WERI-Rb-1 (cell line): ENCODE measurements around the gene ABCD1.
"Not testable (repeated sequence)": the region's sequence is repeated elsewhere in the genome, so short reads cannot be mapped to it uniquely, and the experiment has no call there.

Experiments used
- DNase-seq: peaks from one replicate; pipeline ENCODE4 v3.0.0-alpha.2; 2020
- H3K27ac ChIP-seq: fragments of 250-450 bp; sonication (Bioruptor Pico); 2 replicates; pipeline ENCODE4 v1.5.1; 2020; ENCODE audit warnings: mild to moderate bottlenecking, moderate library complexity
- H3K27me3 ChIP-seq: fragments of 250-450 bp; sonication (Bioruptor Pico); 2 replicates; pipeline ENCODE4 v1.5.1; 2021; ENCODE audit warnings: mild to moderate bottlenecking, low read depth, moderate library complexity; ENCODE audit not compliant: insufficient read depth, severe bottlenecking
- H3K36me3 ChIP-seq: fragments of 250-450 bp; sonication (Bioruptor Pico); 2 replicates; pipeline ENCODE4 v1.5.1; 2020; ENCODE audit warnings: mild to moderate bottlenecking, moderate library complexity
- H3K4me3 ChIP-seq: 2 replicates; pipeline ENCODE4 v1.5.1; 2011; ENCODE audit warnings: low read depth, mild to moderate bottlenecking, control low read depth, low read length
- H3K9me3 ChIP-seq: fragments of 250-450 bp; sonication (Bioruptor Pico); 2 replicates; pipeline ENCODE4 v1.5.1; 2021; ENCODE audit warnings: mild to moderate bottlenecking, moderate library complexity; ENCODE audit not compliant: severe bottlenecking
- CTCF ChIP-seq: IDR thresholded peaks from 2 replicates; pipeline ENCODE4 v1.5.1; 2011; ENCODE audit warnings: low read depth, mild to moderate bottlenecking, control low read depth, inconsistent platforms, low read length

Gene ABCD1

GRCh38 chrX:153688911-153689590 lies 35.6 kb upstream of the ABCD1 start:
- Histone ChIP-seq H3K27me3 (peaks cover 8% of the 10 kb centered on the region), H3K27ac (peak overlapping the region; percentile 69), H3K4me3 (peak overlapping the region; percentile 53), H3K36me3 (peaks cover 42% of the 10 kb centered on the region), H3K9me3 (no peaks in the 10 kb centered on the region)
- no peak for DNase-seq
- TF ChIP-seq CTCF = no peak

DNA sequence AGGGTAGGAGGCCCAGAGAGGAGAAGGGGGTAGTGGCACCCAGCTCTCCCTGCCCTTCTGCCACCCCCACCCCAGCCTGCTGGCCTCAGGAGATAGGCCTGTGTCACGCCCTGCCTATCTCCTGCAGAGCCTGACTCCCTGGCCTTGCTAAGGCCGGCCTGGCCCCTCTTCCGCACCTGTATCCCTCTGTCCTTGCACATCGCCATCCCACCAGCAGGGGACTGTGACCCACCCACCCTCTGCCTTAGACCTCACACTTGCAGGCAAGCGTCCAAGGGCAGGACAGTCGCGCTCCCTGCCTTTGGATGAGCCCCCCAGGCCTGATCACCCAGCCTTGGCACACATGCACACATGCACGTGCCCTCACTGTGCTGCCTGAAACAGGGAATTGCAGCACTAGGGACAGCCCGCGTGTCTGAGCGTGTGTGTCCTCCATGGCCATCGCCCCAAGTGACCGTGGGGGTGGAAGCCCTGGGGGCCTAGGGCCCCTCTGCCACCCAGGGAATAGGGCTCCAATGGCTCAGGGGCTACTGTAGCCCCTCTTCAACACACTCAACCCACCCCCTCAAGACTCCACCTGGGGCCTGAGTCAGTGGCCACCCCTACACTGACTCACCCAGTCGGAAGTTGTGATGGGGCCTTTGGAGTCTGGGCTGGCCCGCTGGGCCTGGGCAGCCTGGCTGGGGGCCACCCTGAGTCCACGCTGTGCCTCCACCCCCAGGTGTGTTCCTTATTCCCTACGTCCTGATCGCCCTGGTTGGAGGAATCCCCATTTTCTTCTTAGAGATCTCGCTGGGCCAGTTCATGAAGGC lies 34.8 kb upstream of the ABCD1 start:
- Histone ChIP-seq H3K36me3 (peaks cover 43% of the 10 kb centered on the region), H3K27ac (peak overlapping the region; percentile 14; the same call in 1 of the 2 replicates), H3K4me3 (peak overlapping the region; percentile 47), H3K27me3 (peaks cover 8% of the 10 kb centered on the region), H3K9me3 (no peaks in the 10 kb centered on the region)
- peak; percentile 65 for TF ChIP-seq CTCF
- peak; percentile 69 for DNase-seq

- Histone ChIP-seq H3K36me3 (peaks cover 46% of the 10 kb centered on the region), H3K9me3 (no peaks in the 10 kb centered on the region), H3K27me3 (peaks cover 3% of the 10 kb centered on the region), H3K27ac (peak overlapping the region; percentile 14; the same call in 1 of the 2 replicates), H3K4me3 (peak overlapping the region; percentile 47)
- no peak for TF ChIP-seq CTCF
- no peak for DNase-seq
These were observed 34.2 kb upstream of the ABCD1 start for GRCh38 chrX:153690466-153690865.

- peaks cover 52% of the 10 kb centered on the region for H3K36me3 ChIP-seq
- not testable (repeated sequence) for H3K27ac ChIP-seq, H3K4me3 ChIP-seq, DNase-seq, H3K27me3 ChIP-seq, H3K9me3 ChIP-seq
These were observed 33.4 kb upstream of the ABCD1 start for GRCh38 chrX:153691032-153691827.

GRCh38 chrX:153692003-153692402 lies 32.7 kb upstream of the ABCD1 start:
- no peak for DNase-seq
- no peak overlapping the region for H3K27ac ChIP-seq

More at GRCh38 chrX:153692003-153692402, 32.7 kb upstream of the ABCD1 start:
- Histone ChIP-seq H3K36me3 (peaks cover 55% of the 10 kb centered on the region), H3K27me3 (no peaks in the 10 kb centered on the region), H3K4me3 (no peak overlapping the region), H3K9me3 (no peaks in the 10 kb centered on the region)
- TF ChIP-seq CTCF = no peak
